Testis (tissue), 3 donors: ENCODE results near the gene ALG12. TPM values are rescaled to one million over a fixed set of nuclear protein-coding genes. Genes with fewer than 3 reads are reported as not detected.

ENCODE experiments used
- DNase-seq: peaks from one replicate; pipeline ENCODE4 v3.0.0-alpha.2; 2019
- H3K27ac ChIP-seq, 2 donors: fragments of 200-600 bp; sonication (generic); one replicate each; pipeline ENCODE4 v1.5.1; 2019
- H3K27me3 ChIP-seq: fragments of 200-600 bp; sonication (generic); one replicate; pipeline ENCODE4 v1.5.1; 2019
- H3K36me3 ChIP-seq: fragments of 200-600 bp; sonication (generic); one replicate; pipeline ENCODE4 v1.5.1; 2017; ENCODE audit warnings: low read depth; ENCODE audit errors: missing control alignments
- H3K4me1 ChIP-seq: fragments of 200-600 bp; sonication (generic); one replicate; pipeline ENCODE4 v1.5.1; 2019
- H3K4me3 ChIP-seq, 2 donors: fragments of 200-600 bp; sonication (generic); one replicate each; pipeline ENCODE4 v1.5.1; 2017 to 2019
- H3K9me3 ChIP-seq: fragments of 200-600 bp; sonication (generic); one replicate; pipeline ENCODE4 v1.5.1; 2017
- CTCF ChIP-seq, 3 experiments: fragments of 450-650 bp in 2 of 3; fragments of 200-600 bp in 1 of 3; sonication (generic) in 1 of 3; IDR thresholded peaks; one replicate each; pipeline ENCODE4 v1.5.1; 2016 to 2019; ENCODE audit warnings: antibody characterized with exemption in 3 of 3, mild to moderate bottlenecking in 2 of 3, moderate library complexity in 1 of 3
- POLR2A ChIP-seq: fragments of 450-650 bp; IDR thresholded peaks from one replicate; pipeline ENCODE4 v1.6.1; 2017; ENCODE audit warnings: antibody characterized with exemption, mild to moderate bottlenecking, moderate library complexity
- WGBS, 2 donors: methylation state at CpG; one replicate each; pipeline ENCODE4 v1.1.5; 2018; 5-methylcytosine and 5-hydroxymethylcytosine counted together
- intact Hi-C: fragments of 100-400 bp; cut with DNase I; formaldehyde crosslinking; loops from one replicate; pipeline ENCODE4 v1.15.1; 2023; ENCODE audit warnings: low total_unique reads
- polyA plus RNA-seq: library from polyadenylated mRNA; stranded (reverse); fragments of 350-450 nt; fragmentation: Illumina TruSeq; extraction: RNeasy Lipid Tissue Mini Kit (QIAGEN cat#74804); gene quantifications from one replicate; pipeline ENCODE4 v1.2.3, GENCODE V29; 2014; ENCODE audit warnings: low read depth, low replicate concordance; ENCODE audit not compliant: insufficient read depth
- total RNA-seq, 2 donors: library from RNA; depleted of rRNA; stranded (reverse); fragments of >200 nt; gene quantifications; one replicate each; pipeline ENCODE4 v1.2.3, GENCODE V29; 2016

Gene ALG12
- total and polyA plus RNA-seq, 3 donors from 2014 or later, result 10.6 to 18.3 (median 11.9) TPM

- intact Hi-C loops, result no loop called here
- Histone ChIP-seq H3K27ac (no peak overlapping the region), H3K4me3 (no peak overlapping the region), H3K9me3 (no peaks in the 10 kb centered on the region), H3K27me3 (no peaks in the 10 kb centered on the region), H3K36me3 (no peaks in the 10 kb centered on the region), H3K4me1 (peaks cover 5% of the 10 kb centered on the region)
- WGBS, 2 donors, result 88 to 91% methylated on average over 4 to 11 of the region's 11 CpGs
- TF ChIP-seq POLR2A (no peak), CTCF (IDR thresholded peaks at IDR 0.05) (no peak)
- DNase-seq, result no peak
Measured at GRCh38 chr22:49916831-49917230, 1.4 kb downstream of the ALG12 start.

GRCh38 chr22:49915610-49916009, 2.6 kb downstream of the ALG12 start:
- H3K4me1 ChIP-seq, result peaks cover 5% of the 10 kb centered on the region
- DNase-seq, result no peak
- intact Hi-C loops, result no loop called here
- H3K27me3 ChIP-seq, result no peaks in the 10 kb centered on the region
- H3K9me3 ChIP-seq, result no peaks in the 10 kb centered on the region
- 88 to 92% methylated on average over 11 to 12 of the region's 12 CpGs for WGBS, 2 donors
- H3K4me3 ChIP-seq, result no peak overlapping the region
- H3K27ac ChIP-seq, result no peak overlapping the region
- TF ChIP-seq CTCF (IDR thresholded peaks at IDR 0.05), result no peak
- no peaks in the 10 kb centered on the region for H3K36me3 ChIP-seq

DNA sequence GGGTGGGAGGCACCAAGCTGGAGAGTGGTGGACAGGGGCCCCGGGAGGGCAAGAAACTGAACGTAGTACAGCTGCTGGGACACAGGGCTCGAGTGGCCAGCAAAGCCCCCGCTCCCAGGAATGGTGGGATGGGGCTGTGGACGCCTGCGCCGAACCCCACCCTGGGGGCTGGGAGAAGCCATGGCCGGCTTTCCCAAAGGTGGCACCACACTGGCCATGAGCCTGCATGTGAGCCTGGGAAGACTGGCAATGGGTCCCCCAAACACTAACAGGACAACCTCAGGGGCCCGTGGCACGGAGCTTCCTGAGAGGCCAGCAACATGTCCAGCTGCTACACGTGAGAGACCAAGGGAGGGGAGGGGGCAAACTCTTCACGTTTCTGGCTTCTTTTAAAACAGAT, 4.0 kb downstream of the ALG12 start:
- Histone ChIP-seq H3K9me3 (no peaks in the 10 kb centered on the region), H3K27me3 (no peaks in the 10 kb centered on the region), H3K4me3 (no peak overlapping the region), H3K36me3 (no peaks in the 10 kb centered on the region), H3K4me1 (peaks cover 4% of the 10 kb centered on the region), H3K27ac (no peak overlapping the region)
- no peak for TF ChIP-seq CTCF (IDR thresholded peaks at IDR 0.05)
- TF ChIP-seq POLR2A, result no peak
- no peak for DNase-seq
- intact Hi-C loops, result no loop called here
- 88 to 91% methylated on average over 12 of the region's 12 CpGs for WGBS, 2 donors

GRCh38 chr22:49913446-49913845, 4.8 kb downstream of the ALG12 start:
- TF ChIP-seq POLR2A (no peak), CTCF (IDR thresholded peaks at IDR 0.05) (no peak)
- no peaks in the 10 kb centered on the region for H3K36me3 ChIP-seq
- DNase-seq, result no peak
- H3K4me1 ChIP-seq, result no peaks in the 10 kb centered on the region
- no peaks in the 10 kb centered on the region for H3K9me3 ChIP-seq
- intact Hi-C loops, result no loop called here
- 93 to 96% methylated on average over 14 of the region's 14 CpGs for WGBS, 2 donors
- H3K4me3 ChIP-seq, result no peak overlapping the region
- no peak overlapping the region for H3K27ac ChIP-seq
- H3K27me3 ChIP-seq, result no peaks in the 10 kb centered on the region

DNA sequence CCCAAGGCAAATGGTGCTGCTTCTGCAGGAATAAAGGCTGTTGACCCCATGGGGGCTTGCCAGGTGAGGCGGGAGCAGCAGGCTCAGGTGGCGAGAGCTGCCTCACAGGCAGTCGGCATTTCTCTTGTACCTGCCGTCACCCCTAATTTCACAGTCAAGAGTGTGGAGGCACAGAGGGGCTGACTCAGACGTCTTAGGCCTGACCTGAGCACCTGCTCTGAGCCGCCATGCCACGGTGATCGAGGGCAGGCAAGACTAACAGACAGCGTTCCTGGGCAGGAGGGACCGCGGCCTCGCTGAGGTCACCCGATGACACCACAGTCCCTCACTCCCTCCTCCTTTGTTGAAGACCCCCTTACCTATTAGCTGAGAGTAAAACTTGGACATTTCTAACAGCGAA, 5.2 kb downstream of the ALG12 start:
- Histone ChIP-seq H3K27me3 (no peaks in the 10 kb centered on the region), H3K4me3 (no peak overlapping the region), H3K36me3 (no peaks in the 10 kb centered on the region), H3K9me3 (no peaks in the 10 kb centered on the region), H3K27ac (no peak overlapping the region), H3K4me1 (no peaks in the 10 kb centered on the region)
- TF ChIP-seq CTCF (IDR thresholded peaks at IDR 0.05) (no peak), POLR2A (no peak)
- WGBS, 2 donors, result 92 to 94% methylated on average over 12 to 14 of the region's 14 CpGs
- no peak for DNase-seq
- intact Hi-C loops, result no loop called here
